PC-9 (cell line): ENCODE data around the gene HBS1L. TPM values are rescaled to one million over a fixed set of nuclear protein-coding genes. Genes with fewer than 3 reads are reported as not detected.

Source experiments
- BruUV-seq: library from RNA; stranded (reverse); fragments of 400-500 nt; replicated peaks from 2 replicates; lab custom pipeline; 2021; lab: Mats Ljungman, UMichigan
- CTCF ChIA-PET: fragments of 300-600 bp; sonication (Branson Sonifier 250); formaldehyde crosslinking; loops from one replicate; lab custom pipeline; 2022; ENCODE audit warnings: antibody characterized with exemption; lab: Charles Lee
- POLR2A ChIA-PET: fragments of 300-600 bp; sonication (Branson Sonifier 250); formaldehyde crosslinking; loops from one replicate; lab custom pipeline; 2022; ENCODE audit warnings: antibody characterized with exemption; ENCODE audit not compliant: unreplicated experiment; lab: Charles Lee
- DNase-seq, 2 experiments: peaks; one replicate each; pipeline versions ENCODE4 v3.0.0 to v3.0.0-alpha.2; 2015 to 2022; ENCODE audit warnings: mixed read lengths in 1 of 2
- H2AFZ ChIP-seq: fragments of 200-600 bp; sonication (generic); 2 replicates; pipeline ENCODE4 v1.8.1; 2017; ENCODE audit warnings: antibody characterized with exemption
- H3F3A ChIP-seq: fragments of 200-600 bp; sonication (generic); 2 replicates; pipeline ENCODE4 v1.8.1; 2017; ENCODE audit warnings: antibody characterized with exemption, mild to moderate bottlenecking, low read depth; ENCODE audit not compliant: insufficient read depth
- H3K27ac ChIP-seq: fragments of 200-600 bp; sonication (generic); 2 replicates; pipeline ENCODE4 v1.6.1; 2016; ENCODE audit warnings: mixed run types
- H3K27me3 ChIP-seq: fragments of 200-600 bp; sonication (generic); 2 replicates; pipeline ENCODE4 v1.6.1; 2016; ENCODE audit warnings: low read depth, mixed run types; ENCODE audit not compliant: insufficient read depth
- H3K36me3 ChIP-seq: fragments of 200-600 bp; sonication (generic); 2 replicates; pipeline ENCODE4 v1.6.1; 2016; ENCODE audit warnings: low read depth, mixed run types
- H3K4me1 ChIP-seq: fragments of 200-600 bp; sonication (generic); replicated peaks from 2 replicates; pipeline ENCODE4 v1.6.1; 2016; ENCODE audit warnings: mixed run types; ENCODE audit not compliant: insufficient read depth
- H3K4me2 ChIP-seq: fragments of 200-600 bp; sonication (generic); 2 replicates; pipeline ENCODE4 v1.6.1; 2017; ENCODE audit warnings: mixed run types
- H3K4me3 ChIP-seq: fragments of 200-600 bp; sonication (generic); 2 replicates; pipeline ENCODE4 v1.6.1; 2016; ENCODE audit warnings: mixed run types
- H3K79me2 ChIP-seq: fragments of 200-600 bp; sonication (generic); 2 replicates; pipeline ENCODE4 v1.6.1; 2017; ENCODE audit warnings: low read depth, mixed run types
- H3K9me2 ChIP-seq: fragments of 200-600 bp; sonication (generic); 2 replicates; pipeline ENCODE4 v1.8.1; 2017; ENCODE audit warnings: mild to moderate bottlenecking; ENCODE audit not compliant: insufficient read depth
- H3K9me3 ChIP-seq: fragments of 200-600 bp; sonication (generic); 2 replicates; pipeline ENCODE4 v1.8.1; 2016; ENCODE audit warnings: low read depth; ENCODE audit not compliant: insufficient read depth
- H4K20me1 ChIP-seq: fragments of 200-600 bp; sonication (generic); 2 replicates; pipeline ENCODE4 v1.8.1; 2017; ENCODE audit not compliant: insufficient read depth
- CTCF ChIP-seq: fragments of 200-600 bp; sonication (generic); conservative IDR thresholded peaks from 2 replicates; pipeline ENCODE4 v1.6.1; 2017; ENCODE audit warnings: mixed run types, antibody characterized with exemption, mild to moderate bottlenecking, moderate library complexity
- EZH2 ChIP-seq: fragments of 200-600 bp; sonication (generic); IDR thresholded peaks from 2 replicates; pipeline ENCODE4 v1.8.0; 2017; ENCODE audit warnings: antibody characterized with exemption, low read depth
- intact Hi-C: fragments of 100-400 bp; cut with micrococcal nuclease; formaldehyde crosslinking; loops from one replicate; pipeline ENCODE4 v1.10.0; 2022; ENCODE audit not compliant: unreplicated experiment
- total RNA-seq: library from RNA; stranded (reverse); gene quantifications from 2 replicates; pipeline ENCODE4 v1.2.3, GENCODE V29; 2021

The HBS1L gene
- total RNA-seq, 1 experiment from 2014 or later, result 84.4 TPM

GRCh38 chr6:135006386-135006914 is 48.2 kb downstream of the HBS1L start:
- no peak overlapping the region for H2AFZ ChIP-seq

GRCh38 chr6:135004399-135004798 is 50.2 kb downstream of the HBS1L start:
- ChIA-PET CTCF (no interaction called here), POLR2A (no interaction called here)
- no TSS peak for BruUV-seq
- H3K27me3 ChIP-seq, result no peaks in the 10 kb centered on the region
- TF ChIP-seq CTCF (no peak), EZH2 (no peak)
- 0 out of 2 replicates have a peak, but pooled peaks cover 3% of the 10 kb centered on the region for H3K36me3 ChIP-seq
- H3F3A ChIP-seq, result peaks cover 5% of the 10 kb centered on the region; the same call in 1 of the 2 replicates
- DNase-seq, result no peak
- no peaks in the 10 kb centered on the region for H4K20me1 ChIP-seq
- H2AFZ ChIP-seq, result no peak overlapping the region
- no peak overlapping the region for H3K4me3 ChIP-seq
- no peaks in the 10 kb centered on the region for H3K9me2 ChIP-seq
- intact Hi-C loops, result no loop called here
- no peaks in the 10 kb centered on the region for H3K79me2 ChIP-seq
- no peaks in the 10 kb centered on the region for H3K4me1 ChIP-seq
- H3K9me3 ChIP-seq, result no peaks in the 10 kb centered on the region
- H3K4me2 ChIP-seq, result no peak overlapping the region
- H3K27ac ChIP-seq, result no peak overlapping the region

More at GRCh38 chr6:135006386-135006914, 48.2 kb downstream of the HBS1L start:
- Histone ChIP-seq H3K27ac (no peak overlapping the region), H3K27me3 (no peaks in the 10 kb centered on the region), H3K4me1 (no peaks in the 10 kb centered on the region), H3K4me3 (no peak overlapping the region), H3K4me2 (no peak overlapping the region), H3K9me2 (no peaks in the 10 kb centered on the region; the same call in 1 of the 2 replicates), H3F3A (peaks cover 5% of the 10 kb centered on the region; the same call in 1 of the 2 replicates), H4K20me1 (no peaks in the 10 kb centered on the region), H3K36me3 (0 out of 2 replicates have a peak, but pooled peaks cover 1% of the 10 kb centered on the region), H3K79me2 (no peaks in the 10 kb centered on the region), H3K9me3 (no peaks in the 10 kb centered on the region)
- POLR2A ChIA-PET, result no interaction called here
- no peak for TF ChIP-seq CTCF
- TF ChIP-seq EZH2, result no peak
- BruUV-seq, result no TSS peak
- no peak for DNase-seq
- CTCF ChIA-PET, result no interaction called here
- intact Hi-C loops, result no loop called here

GRCh38 chr6:135002974-135003703 is 51.5 kb downstream of the HBS1L start:
- no peak overlapping the region for H3K4me2 ChIP-seq
- no TSS peak for BruUV-seq
- no peaks in the 10 kb centered on the region for H3K27me3 ChIP-seq
- H3K27ac ChIP-seq, result no peak overlapping the region
- H3F3A ChIP-seq, result peaks cover 5% of the 10 kb centered on the region; the same call in 1 of the 2 replicates
- no peak for DNase-seq
- no peaks in the 10 kb centered on the region for H4K20me1 ChIP-seq
- POLR2A ChIA-PET, result no interaction called here
- no peaks in the 10 kb centered on the region for H3K79me2 ChIP-seq
- no peaks in the 10 kb centered on the region for H3K9me3 ChIP-seq
- no peaks in the 10 kb centered on the region for H3K4me1 ChIP-seq
- intact Hi-C loops, result loop anchor here (2.0 kb wide), 1 partner anchor 14 kb away; no protein-coding TSS in a partner anchor
- no peaks in the 10 kb centered on the region for H3K9me2 ChIP-seq
- CTCF ChIA-PET, result interaction anchor here (0.6 kb wide), 2 partner anchors 63 to 846 kb away, joined by 3 to 7 read pairs; no protein-coding TSS in a partner anchor
- no peak for TF ChIP-seq EZH2
- no peak for TF ChIP-seq CTCF
- no peak overlapping the region for H2AFZ ChIP-seq
- H3K4me3 ChIP-seq, result no peak overlapping the region
- 0 out of 2 replicates have a peak, but pooled peaks cover 3% of the 10 kb centered on the region for H3K36me3 ChIP-seq
